Left lobe of liver (tissue), 2 donors: Measurements from ENCODE around the gene PLA2G4B. TPM values are rescaled to one million over a fixed set of nuclear protein-coding genes. Genes with fewer than 3 reads are reported as not detected.
A peak's percentile ranks its signal among the peaks of the same experiment; 100 is the strongest.

Source experiments
- ATAC-seq: fragments of 200-7000 bp; cut with Tn5 transposase; one replicate; pipeline ENCODE4 v1.9.1; 2020; ENCODE audit warnings: mild to moderate bottlenecking, moderate library complexity
- DNase-seq: peaks from one replicate; pipeline ENCODE4 v3.0.0-alpha.2; 2020; ENCODE audit warnings: low spot score
- total RNA-seq: library from RNA; stranded (reverse); gene quantifications from one replicate; pipeline ENCODE4 v1.2.1, GENCODE V29; 2021
- donor health status: DM: no; HTN: no; CAD: no; lungs with moderate emphysema.
- donor health status: DM: no; HTN: yes; CAD: no.

The PLA2G4B gene
- total RNA-seq, 1 donor from 2014 or later, result 5.9 TPM

DNA sequence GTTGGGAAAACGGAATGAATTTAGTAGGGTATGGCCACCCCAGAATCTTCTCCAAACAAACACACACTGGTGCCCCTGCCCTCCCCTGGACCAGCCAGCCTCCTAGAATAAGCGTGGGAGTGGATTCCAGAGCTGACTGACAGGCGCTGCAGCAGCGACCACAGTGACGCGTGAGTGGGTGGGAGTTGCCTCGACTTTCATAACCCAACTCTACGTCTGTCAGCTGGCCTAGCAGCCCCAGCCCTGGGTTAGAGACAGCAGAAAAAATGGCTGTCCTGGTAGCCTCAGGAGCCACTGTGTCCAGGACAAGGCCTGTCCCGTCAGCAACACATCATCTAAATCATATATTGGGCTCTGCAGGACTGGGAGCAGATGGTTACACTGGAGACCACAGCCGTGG is 10.0 kb downstream of the PLA2G4B start:
- ATAC-seq (no peak), DNase-seq (no peak)

DNA sequence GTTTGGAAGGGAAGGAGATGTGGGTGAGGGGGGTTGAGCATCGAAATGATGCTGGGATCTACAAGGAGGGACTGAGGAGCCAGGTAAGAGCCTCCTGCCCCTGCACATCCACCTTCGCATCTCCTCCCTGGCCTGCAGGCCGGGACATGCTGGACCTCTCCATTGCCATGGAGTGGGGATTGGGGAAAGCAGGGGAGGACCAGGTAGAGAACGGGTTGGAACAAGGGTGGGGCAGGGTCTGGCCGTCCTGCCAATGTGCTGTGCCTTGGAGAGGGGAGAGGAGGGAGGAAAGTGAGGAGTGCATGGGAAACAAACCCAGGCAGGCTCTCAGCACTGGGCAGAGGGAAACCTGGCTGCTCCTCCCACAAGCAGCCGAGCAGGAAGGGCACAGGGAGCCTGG is 10.6 kb downstream of the PLA2G4B start:
- ATAC-seq, result no peak
- no peak for DNase-seq

DNA sequence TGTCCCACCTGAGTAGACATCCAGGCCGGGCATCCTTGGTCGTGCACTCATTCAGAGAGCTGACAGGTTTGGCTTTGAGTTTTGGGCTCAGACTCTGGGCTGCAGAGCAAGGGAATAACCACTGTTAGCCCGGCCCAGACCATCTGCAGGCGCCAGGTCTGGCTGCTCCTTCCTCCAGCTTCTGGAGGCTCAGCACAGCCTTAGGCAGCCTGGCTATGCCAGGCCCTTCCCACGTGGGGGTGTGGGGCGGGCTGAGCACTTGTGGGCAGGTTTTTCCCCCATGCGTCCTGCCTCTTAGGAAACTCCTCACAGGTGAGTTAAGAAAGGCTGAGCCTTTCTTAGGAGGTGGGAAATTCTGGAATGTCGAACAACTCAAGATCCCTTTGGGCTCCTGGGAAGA is 11.2 kb downstream of the PLA2G4B start:
- ATAC-seq (no peak), DNase-seq (no peak)

DNA sequence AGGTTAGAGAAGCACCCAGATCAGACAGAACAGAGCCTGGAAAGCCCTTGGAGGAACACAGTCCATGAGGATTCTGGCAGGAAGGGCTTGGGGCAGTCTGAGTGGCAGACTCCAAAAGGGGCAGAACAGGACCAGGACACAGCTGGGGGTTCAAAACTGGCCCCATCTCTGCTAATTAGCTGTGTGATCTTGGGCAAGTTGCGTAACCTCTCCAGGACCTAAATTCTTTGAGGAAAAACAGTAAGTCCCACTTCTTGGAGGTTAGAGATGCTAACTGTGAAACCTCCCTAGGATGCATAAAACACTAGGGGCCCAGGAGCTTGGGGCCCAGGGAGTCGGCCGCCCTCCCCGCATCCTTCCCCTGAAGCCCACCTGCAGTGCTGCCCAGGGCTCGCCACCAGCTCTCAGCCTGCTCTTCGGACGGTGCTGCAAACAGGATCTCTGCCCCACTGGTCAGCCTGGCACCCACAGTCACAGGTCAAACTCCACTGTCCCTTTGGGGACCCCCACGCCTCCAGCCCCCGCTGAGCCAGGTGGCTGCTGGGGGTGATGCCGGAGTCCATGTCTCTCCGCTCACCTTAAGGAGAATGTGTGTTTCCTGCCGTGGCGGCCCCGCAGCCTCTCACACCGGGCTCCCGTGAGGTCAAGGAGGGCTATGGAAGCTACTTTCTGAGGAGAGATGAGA is 12.0 kb downstream of the PLA2G4B start:
- DNase-seq (no peak), ATAC-seq (no peak)

DNA sequence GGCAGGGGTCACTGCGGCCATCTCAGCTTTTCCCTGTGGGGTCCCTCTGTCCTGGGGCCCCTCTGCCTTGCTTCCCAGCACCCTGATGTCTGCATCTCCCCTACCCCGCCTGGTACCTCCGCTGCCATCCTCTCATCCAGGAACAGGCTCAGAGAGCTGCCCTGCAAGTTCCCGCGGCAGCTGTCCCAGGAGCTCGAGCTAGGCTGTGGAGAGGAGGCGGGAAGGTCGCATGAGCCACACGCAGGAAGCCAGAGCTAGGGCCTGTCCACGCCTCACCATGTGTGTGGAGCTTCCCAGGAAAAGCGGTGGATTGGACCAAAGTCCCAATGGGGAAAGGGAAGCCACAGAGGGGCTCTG is 12.5 kb downstream of the PLA2G4B start:
- ATAC-seq, result peak; percentile 6
- DNase-seq, result no peak

DNA sequence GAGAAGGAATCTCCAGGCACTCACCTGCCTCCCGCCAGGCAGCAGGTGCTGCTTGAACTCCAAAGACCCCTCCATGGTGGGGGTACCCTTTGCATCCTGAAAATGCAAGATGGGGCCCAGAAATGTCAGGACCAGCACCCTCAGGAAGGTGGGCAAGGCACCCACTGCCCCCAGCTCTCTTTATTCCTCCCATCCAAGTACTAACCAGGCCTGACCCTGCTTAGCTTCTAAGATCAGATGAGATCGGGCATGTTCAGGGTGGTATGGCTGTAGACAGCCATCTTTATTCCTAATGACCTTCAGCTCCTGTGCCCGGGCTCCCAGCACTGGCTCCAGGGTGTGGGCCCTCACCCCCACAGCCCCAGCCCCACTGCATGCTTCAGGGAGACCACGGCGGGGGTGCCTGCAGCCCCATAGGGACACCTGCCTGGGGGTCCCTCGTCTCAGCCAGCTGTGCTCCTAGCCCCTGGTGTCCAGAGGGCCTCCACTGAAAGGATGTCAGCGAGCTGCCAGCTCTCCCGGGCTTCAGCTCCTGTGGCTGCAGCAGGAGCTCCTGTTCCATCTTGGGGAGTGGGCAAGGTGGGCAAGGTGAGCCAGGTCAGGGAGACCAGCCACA is 13.2 kb downstream of the PLA2G4B start:
- ATAC-seq, result no peak
- no peak for DNase-seq

DNA sequence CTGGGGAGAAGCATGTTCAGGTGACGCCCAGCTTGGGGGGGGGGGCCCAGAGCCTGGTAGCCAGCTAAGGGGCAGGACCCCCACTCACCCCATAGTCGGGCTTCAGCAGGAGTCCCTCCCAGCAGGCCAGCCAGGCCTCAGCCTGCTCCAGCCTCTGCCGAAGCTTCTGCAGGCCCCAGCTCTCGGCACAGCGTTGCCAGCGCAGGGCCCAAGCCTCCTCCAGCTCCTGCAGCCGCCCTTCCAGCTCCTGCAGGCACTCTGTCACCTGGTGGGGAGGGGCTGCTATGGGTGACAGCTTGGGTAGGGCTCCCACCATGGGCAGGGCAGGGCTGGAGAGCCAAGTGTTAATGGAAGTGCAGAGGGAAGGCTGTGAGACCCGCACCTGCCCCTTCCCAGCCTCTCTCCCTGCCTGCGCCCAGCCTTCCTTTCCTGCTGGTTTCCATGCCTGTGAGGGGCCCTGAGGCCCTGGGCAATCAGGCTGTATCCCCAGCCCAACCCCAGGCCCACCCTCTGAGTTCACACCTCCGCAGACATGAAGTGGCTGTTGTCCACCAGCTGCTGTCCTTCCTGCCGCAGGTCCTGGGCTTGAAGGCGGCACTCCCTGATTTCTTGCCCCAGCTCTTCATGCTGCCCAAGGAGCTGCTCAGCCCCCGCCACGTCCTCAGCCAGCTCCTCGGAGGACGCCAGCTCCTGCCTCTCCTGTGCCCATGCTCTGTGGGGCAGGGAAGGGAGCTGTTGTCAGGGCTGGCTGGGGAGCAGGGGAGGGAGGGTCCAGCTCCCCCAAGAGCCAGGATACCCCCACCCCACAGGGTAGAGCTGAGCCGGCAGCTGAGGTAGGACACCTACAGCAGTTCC is 14.3 kb downstream of the PLA2G4B start:
- DNase-seq (no peak), ATAC-seq (no peak)

DNA sequence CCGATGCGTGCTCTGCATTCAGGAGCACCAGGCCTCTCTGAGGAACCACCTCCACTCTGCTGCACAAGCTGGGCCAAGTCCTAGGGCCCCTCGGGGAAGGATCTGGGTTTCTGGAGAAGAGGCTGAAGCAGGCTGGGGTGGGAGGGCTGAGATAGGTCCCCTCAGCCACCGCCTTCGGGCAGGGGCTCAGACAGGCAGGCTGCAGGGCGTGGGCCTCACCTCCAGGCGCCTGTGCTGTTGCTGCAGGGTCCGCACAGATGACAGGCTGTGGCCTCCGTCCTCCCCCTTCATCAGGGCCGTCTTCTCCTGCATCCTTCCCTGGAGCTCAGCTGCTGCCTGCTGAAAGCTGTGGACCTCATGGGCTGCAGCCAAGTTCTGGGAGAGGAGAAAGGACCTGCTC is 15.2 kb downstream of the PLA2G4B start:
- no peak for DNase-seq
- no peak for ATAC-seq

DNA sequence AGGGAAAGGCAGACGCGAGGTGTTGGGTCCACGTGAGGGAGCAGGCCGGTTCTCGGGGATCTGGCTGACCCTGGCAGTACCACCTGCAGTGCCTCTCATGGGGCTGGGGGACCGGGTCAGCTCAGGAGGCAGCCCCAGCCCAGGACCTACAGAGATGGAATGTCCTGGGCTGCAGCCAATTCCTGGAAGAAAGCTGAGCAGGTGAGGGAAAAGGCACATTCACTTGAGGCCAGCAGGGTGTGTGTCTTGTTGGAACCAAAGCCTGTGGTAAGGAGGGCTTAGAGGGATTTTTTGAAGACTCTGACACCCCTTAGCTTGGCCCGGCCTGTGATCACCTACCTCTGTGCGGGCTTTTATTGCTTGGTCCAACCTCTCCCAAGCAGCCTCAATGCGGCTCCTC is 15.8 kb downstream of the PLA2G4B start:
- no peak for DNase-seq
- no peak for ATAC-seq

DNA sequence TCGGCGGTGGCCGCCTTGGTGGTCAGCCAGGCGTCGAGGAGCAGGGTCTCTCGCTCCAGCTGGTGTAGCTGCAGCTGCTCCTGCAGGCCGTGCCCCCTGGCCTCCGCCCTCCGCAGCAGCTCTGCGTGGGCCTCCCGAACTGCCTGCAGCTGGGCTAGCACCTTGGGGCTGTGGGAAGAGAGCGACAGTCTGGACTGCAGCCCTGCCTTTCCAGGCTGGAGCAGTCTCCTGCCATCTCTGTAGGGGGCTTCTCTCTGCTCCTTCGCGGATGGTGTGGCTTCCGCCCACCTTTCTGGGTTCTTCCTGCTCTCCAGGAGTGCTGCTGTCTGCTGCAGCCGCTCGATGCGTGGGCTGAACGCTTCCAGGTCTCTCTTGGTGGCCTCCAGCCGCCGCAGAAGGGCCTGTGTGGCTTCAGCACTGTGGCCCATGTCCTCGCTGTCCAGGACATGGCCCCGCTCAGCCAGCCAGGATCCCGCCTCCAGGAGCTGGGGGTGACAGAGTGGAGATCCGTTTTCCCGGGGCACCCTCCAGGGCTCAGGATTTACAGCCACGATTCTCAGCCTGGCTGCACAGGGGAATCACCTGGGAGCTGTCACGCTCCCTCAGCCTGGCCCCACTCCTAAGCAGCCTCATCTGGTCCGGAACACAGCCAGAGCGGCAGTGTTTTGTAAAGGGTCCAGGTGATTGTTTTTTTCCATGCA is 16.8 kb downstream of the PLA2G4B start:
- ATAC-seq, result no peak
- no peak for DNase-seq

DNA sequence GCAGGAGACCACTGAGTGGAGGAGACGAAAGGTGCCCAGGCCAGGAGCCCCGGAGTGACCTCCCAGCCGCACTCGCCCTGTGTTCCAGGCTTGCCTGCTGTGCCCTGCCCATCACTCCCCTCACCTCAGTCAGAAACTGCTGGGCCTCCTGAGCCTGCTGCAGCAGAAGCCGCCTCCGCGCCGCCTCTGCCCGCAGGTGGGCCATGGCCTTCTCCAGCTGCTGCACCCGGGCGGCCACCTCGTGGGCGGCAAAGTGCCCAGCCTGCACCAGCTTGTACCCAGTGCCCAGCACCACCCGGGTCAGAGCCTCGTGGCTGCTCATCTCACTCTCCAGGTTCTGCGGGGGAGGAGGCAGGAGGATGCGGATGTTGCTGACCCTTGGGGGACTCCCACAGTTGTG is 17.6 kb downstream of the PLA2G4B start:
- DNase-seq, result no peak
- no peak for ATAC-seq

DNA sequence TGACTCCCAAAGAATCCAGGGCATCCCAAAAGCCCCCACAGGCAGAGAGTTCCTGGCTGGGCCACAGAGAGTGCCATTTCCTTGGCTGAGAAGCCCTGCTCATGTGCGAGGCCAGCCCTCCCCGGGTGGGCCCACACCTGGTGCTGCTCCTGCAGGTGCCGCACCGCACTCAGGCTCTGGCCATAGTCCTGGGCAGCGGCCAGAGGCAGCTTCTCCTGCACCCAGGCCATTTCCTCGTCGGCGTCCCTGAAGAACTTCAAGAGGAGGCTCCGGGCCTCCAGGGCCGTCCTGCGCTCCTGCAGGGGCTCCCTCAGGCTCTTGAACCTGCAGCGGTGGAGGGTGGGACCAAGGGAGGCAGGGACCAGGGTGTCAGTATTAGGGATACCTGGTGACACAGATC is 18.1 kb downstream of the PLA2G4B start:
- DNase-seq (no peak), ATAC-seq (no peak)

DNA sequence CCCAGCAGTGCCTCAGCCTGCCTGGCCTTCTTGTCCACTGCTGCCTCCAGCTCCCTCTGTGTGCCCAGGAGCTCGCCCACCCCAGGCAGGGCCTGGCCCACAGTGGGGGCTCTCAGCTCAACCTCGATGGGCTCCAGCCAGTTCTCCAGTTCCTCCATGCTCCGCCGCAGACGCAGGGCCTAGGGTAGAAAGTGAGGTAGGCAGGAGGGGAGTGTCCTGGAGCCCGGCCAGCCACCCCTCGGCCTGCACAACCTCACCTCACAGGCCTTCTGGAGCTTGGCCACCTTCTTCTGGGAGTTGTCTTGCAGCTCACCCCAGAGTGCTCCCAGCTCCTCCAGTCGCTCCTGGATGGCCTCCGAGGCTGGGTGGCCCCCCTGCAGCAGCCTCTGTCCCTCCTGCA is 18.7 kb downstream of the PLA2G4B start:
- ATAC-seq (no peak), DNase-seq (no peak)

DNA sequence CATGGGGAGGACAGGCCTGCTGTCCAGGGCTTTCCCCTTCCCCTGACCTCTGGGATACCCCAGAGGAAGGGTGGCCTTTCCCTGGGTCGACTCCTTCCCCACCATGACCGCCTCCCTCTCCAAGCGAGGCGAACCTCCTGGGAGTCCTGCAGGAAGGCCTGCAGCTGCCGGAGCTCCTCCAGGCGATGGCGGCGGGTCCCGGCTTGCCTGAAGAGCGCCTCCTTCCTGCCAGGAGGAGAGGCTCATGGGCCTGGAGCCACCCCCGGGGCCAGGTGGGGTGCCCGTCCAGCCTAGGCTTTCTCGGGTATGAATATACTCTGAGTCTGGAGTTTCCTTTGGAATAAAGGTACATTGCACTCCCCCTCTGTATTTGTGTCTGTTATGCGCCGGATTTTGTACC is 20.1 kb downstream of the PLA2G4B start:
- ATAC-seq (no peak), DNase-seq (no peak)

DNA sequence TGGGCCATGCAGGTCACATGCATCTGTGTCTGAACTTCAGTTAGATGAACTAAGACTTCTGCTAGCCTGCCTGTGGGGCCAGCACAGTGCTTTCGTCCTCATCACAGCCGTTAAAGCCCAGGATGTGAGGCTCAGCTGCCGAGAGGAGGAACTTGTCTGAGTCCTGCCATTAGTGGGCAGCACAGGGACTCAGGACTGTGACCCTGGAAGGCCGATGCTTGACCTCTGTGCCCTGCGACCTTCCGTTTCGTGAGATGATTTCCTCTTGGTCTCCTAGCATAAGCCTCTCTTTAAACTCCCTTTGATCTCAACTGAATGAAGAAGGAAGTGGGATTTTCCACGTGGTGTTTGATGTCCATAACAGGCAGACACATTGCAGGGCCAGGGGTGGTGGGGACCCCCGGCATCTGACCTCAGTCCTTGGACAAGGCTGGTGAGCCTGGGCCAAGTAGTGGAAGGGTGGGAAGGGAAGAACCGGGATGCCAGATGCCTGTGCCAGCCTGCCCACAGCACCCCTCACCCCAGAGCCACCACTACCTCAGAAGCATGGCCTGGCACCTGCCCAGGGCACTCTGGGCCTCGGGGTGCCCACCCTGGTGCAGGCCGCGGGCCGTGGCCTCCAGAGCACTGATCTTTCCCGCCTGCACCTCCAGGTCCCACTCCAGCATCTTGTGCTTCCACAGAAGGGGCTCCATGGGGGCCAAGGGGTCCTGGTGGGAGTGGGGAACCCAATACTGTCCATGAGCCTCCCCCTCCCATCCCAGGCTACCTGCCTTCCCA is 21.6 kb downstream of the PLA2G4B start:
- peak; percentile 69 for ATAC-seq
- DNase-seq, result no peak

DNA sequence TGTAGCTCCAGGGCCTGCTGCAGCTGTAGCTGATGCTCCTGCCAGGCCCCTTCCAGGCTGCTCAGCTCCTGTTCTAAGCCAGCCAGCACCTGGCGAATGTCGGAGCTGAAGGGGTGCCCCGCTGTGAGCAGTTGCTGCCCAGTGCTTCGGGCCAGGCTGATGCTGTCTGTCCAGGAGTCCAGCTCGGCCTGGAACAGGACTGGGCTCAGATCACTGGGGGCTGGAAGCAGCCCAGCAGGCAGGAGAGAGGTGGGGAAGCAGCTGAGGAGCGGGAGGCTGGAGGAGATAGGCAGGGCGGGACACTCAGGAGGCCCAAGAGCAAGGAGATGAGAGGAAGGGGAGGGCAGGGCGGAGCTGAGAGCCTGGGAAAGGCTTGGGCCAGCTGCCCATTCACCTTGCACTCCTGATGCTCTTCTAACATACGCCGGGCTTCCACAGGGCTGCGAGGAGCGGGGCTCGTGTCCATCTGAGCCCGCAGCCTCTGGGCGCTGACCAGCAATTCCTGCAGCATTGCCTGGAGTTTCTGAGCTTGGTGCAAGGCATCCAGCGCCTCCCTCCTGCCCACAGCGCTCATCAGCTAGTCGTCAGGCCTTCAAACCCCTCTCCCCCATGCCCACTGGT is 23.2 kb downstream of the PLA2G4B start:
- DNase-seq (no peak), ATAC-seq (no peak)

DNA sequence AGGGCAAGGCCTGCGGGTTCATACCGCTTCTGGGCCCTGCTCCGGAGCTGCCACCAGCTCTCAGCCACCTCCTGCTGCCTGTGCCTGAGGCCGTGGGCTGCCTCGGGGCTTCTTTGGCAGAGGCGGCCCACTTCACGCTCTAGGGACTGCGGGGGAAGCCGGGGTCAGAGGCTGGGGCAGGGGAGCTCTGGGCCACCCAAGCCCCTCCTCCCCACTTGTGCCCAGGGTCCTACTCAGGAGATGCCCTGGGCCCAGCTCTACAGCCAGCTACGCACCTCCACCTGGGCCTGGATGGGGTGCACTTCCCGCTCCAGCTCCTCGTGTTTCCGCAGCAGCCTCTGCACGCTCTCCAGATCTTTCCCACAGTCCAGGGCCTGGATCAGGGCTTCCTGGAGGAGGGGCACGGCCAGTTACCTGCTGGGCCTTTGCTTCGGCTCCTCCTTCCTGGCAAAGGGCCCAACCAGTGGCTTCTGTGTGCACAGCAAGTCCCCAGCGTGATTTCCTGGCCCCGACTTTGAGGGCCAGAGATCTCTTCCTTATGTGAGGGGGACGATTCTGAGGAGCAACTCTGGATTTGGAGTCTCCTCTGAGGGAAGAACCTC is 24.0 kb downstream of the PLA2G4B start:
- DNase-seq, result no peak
- no peak for ATAC-seq

DNA sequence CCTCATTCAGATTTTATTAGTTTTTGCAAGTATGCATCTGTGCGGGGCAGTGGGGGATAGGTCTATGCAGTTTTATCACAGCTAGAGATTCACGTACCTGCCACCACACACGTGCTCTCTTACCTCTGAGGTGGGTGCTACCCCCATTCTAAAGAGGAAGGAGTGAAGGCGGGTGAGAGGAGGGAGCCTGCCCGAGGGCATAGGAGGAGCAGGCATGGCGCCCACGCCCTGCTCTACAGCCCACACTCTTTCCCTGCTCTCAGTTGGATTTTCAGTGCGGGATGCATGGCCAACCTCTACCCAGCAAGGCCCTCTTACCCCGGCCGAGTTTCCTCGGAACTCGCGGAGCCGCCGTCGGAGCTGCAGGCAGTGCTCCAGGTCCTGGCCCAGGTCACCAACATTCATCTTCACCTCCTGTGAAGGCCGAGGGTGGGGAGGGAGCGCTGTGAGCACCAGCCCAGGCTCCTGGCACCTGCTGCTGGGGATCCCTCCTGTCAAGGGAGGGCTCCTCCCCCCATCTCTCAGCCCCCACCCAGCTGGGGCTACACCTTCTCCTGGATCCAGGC is 26.9 kb downstream of the PLA2G4B start:
- ATAC-seq (no peak), DNase-seq (no peak)

DNA sequence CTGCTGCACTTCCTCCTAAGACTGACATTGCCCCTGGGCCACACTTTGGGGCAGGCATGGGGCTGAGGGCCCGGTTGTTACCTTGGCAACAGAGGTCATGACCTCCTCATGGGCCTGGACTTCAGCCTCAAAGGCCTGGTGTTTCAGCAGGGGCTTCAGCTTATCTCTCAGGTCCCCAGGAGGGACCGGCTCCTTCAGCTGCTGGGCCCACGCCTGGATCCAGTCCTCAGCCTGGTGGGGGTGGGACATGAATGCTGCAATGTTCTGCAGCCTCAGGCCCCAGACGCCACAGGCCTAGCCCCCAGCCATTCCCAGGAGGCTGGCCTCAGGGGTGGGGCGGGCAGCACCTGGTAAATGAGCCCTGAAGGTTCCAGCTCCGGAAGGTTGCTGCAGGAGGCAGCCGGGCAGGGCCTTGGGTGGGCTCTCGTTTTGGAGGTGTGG is 27.6 kb downstream of the PLA2G4B start:
- peak; percentile 57 for ATAC-seq
- DNase-seq, result no peak
